T-cell (primary cell): ENCODE measurements around the gene GPR32. TPM values are rescaled to one million over a fixed set of nuclear protein-coding genes. Genes with fewer than 3 reads are reported as not detected.
"Not testable (repeated sequence)": the region's sequence is repeated elsewhere in the genome, so short reads cannot be mapped to it uniquely, and the experiment has no call there.

Experiments used
- ATAC-seq, 4 experiments: fragments of 200-7000 bp in 3 of 4; fragments of 150-1000 bp in 1 of 4; cut with Tn5 transposase; replicated peaks in 1 of 4; 1 replicate in 3 of 4; 2 replicates in 1 of 4; pipeline ENCODE4 v1.10.0; 2021; ENCODE audit warnings: moderate library complexity in 3 of 4, mild to moderate bottlenecking in 2 of 4, moderate number of reproducible peaks in 1 of 4
- CTCF ChIA-PET, 2 donors: fragments of 300-600 bp; sonication (Branson Sonifier 250); formaldehyde crosslinking; loops; one replicate each; lab custom pipeline; 2022; ENCODE audit warnings: antibody characterized with exemption in 2 of 2; lab: Charles Lee
- POLR2A ChIA-PET, 2 donors: fragments of 300-600 bp; sonication (Branson Sonifier 250); formaldehyde crosslinking; loops; one replicate each; lab custom pipeline; 2022; ENCODE audit warnings: antibody characterized with exemption in 2 of 2; lab: Charles Lee
- DNase-seq, 35 experiments: peaks; one replicate each; pipeline versions ENCODE4 v3.0.0 to v3.0.0-alpha.2; 2013 to 2023
- H3K27ac ChIP-seq: one replicate; pipeline ENCODE4 v1.5.1; 2013; ENCODE audit warnings: low read length
- H3K27me3 ChIP-seq, 2 experiments: replicated peaks in 1 of 2; 1 replicate in 1 of 2; 2 replicates in 1 of 2; pipeline versions ENCODE4 v1.6.1 to v1.7.0; 2013; ENCODE audit warnings: low read length in 1 of 2, mixed read lengths in 1 of 2; ENCODE audit not compliant: control insufficient read depth in 2 of 2, insufficient read depth in 2 of 2; ENCODE audit errors: extremely low read depth in 1 of 2
- H3K36me3 ChIP-seq, 2 donors: 1 replicate in 1 of 2; 2 replicates in 1 of 2; pipeline versions ENCODE4 v1.6.1 to v1.7.0; 2013; ENCODE audit warnings: low read length in 1 of 2; ENCODE audit not compliant: control insufficient read depth in 2 of 2, insufficient read depth in 1 of 2; ENCODE audit errors: extremely low read depth in 1 of 2
- H3K4me1 ChIP-seq, 2 experiments: 1 replicate in 1 of 2; 2 replicates in 1 of 2; pipeline versions ENCODE4 v1.6.1 to v1.7.0; 2013; ENCODE audit warnings: low read length in 2 of 2, mixed read lengths in 1 of 2; ENCODE audit not compliant: insufficient read depth in 2 of 2, control insufficient read depth in 1 of 2; ENCODE audit errors: extremely low read depth in 1 of 2
- H3K4me3 ChIP-seq, 2 donors: 1 replicate in 1 of 2; 2 replicates in 1 of 2; pipeline versions ENCODE4 v1.5.1 to v1.7.0; 2013; ENCODE audit warnings: mild to moderate bottlenecking in 2 of 2, low read length in 1 of 2, moderate library complexity in 1 of 2; ENCODE audit not compliant: control insufficient read depth in 1 of 2; ENCODE audit errors: extremely low read depth in 1 of 2
- H3K9me3 ChIP-seq: 2 replicates; pipeline ENCODE4 v1.7.0; 2013
- H3K27ac Mint-ChIP-seq, 2 donors: one replicate each; pipeline ENCODE4 v1.8.0; 2020 to 2021; ENCODE audit warnings: mild to moderate bottlenecking in 2 of 2, mixed read lengths in 2 of 2
- H3K27me3 Mint-ChIP-seq, 2 donors: one replicate each; pipeline ENCODE4 v1.8.0; 2021 to 2022; ENCODE audit warnings: mixed read lengths in 2 of 2
- H3K36me3 Mint-ChIP-seq: one replicate; pipeline ENCODE4 v1.8.0; 2021; ENCODE audit warnings: mixed read lengths
- H3K4me1 Mint-ChIP-seq, 3 donors: one replicate each; pipeline ENCODE4 v1.8.0; 2020 to 2022; ENCODE audit warnings: mixed read lengths in 3 of 3, mild to moderate bottlenecking in 1 of 3
- H3K4me3 Mint-ChIP-seq, 3 donors: one replicate each; pipeline ENCODE4 v1.8.0; 2020 to 2022; ENCODE audit warnings: mild to moderate bottlenecking in 3 of 3, mixed read lengths in 3 of 3, moderate library complexity in 3 of 3
- H3K9me3 Mint-ChIP-seq, 3 donors: one replicate each; pipeline ENCODE4 v1.8.0; 2020 to 2022; ENCODE audit warnings: mixed read lengths in 3 of 3
- WGBS: methylation state at CpG from one replicate; pipeline ENCODE4 v1.1.5; 2013; ENCODE audit warnings: missing lambda C conversion rate; ENCODE audit not compliant: insufficient coverage; 5-methylcytosine and 5-hydroxymethylcytosine counted together
- total RNA-seq, 35 experiments: library from RNA in 6 of 35; stranded (reverse) in 6 of 35; fragments of 120-200 nt in 1 of 35; gene quantifications; one replicate each; pipeline versions ENCODE4 v1.2.1 to v1.2.4 and lab custom pipeline; 2013 to 2026

GPR32 gene
- total RNA-seq, 5 donors from 2014 or later (not counting 1 experiment from before 2014, with no cell fraction given): not detected

GRCh38 chr19:50777261-50777660 is 7.0 kb downstream of the GPR32 start:
- H3K27me3 ChIP-seq: peaks cover 4 to 69% of the 10 kb centered on the region in 2 experiments
- H3K4me3 Mint-ChIP-seq: no peak overlapping the region
- H3K4me1 ChIP-seq: peaks cover 0 to 7% of the 10 kb centered on the region in 2 experiments
- no peaks in the 10 kb centered on the region for H3K36me3 Mint-ChIP-seq
- H3K9me3 ChIP-seq: no peaks in the 10 kb centered on the region
- no peak overlapping the region for H3K4me3 ChIP-seq
- no peak overlapping the region for H3K27ac ChIP-seq
- no peak for DNase-seq
- no peak overlapping the region for H3K27ac Mint-ChIP-seq
- POLR2A ChIA-PET: no interaction called here
- ATAC-seq: no peak
- H3K27me3 Mint-ChIP-seq: peaks cover 65 to 71% of the 10 kb centered on the region in 2 donors
- H3K9me3 Mint-ChIP-seq: no peaks in the 10 kb centered on the region
- H3K4me1 Mint-ChIP-seq: peaks cover 3 to 17% (median 6%) of the 10 kb centered on the region in 3 donors
- CTCF ChIA-PET: interaction anchor here in 1 of 2 donors (0.5 to 0.8 kb wide), 2 partner anchors 112 to 407 kb away, joined by 3 to 4 read pairs; no protein-coding TSS in a partner anchor
- WGBS: no CpG with 5 or more reads among the region's 4 CpGs
- H3K36me3 ChIP-seq: no peaks in the 10 kb centered on the region

- peaks cover 6 to 17% (median 6%) of the 10 kb centered on the region in 3 donors for H3K4me1 Mint-ChIP-seq
- Histone ChIP-seq H3K4me1 (peaks cover 0 to 7% of the 10 kb centered on the region in 2 experiments), H3K36me3 (no peaks in the 10 kb centered on the region), H3K27ac (no peak overlapping the region), H3K4me3 (no peak overlapping the region), H3K9me3 (no peaks in the 10 kb centered on the region), H3K27me3 (peaks cover 4 to 74% of the 10 kb centered on the region in 2 experiments)
- WGBS: 3% methylated on average over 25 of the region's 30 CpGs
- POLR2A ChIA-PET: no interaction called here
- H3K4me3 Mint-ChIP-seq: no peak overlapping the region
- CTCF ChIA-PET: interaction anchor here in 1 of 2 donors (0.5 kb wide), 1 partner anchor 118 kb away, joined by 3 read pairs; no protein-coding TSS in a partner anchor
- ATAC-seq (no peak), DNase-seq (no peak)
- H3K9me3 Mint-ChIP-seq: no peaks in the 10 kb centered on the region
- H3K27me3 Mint-ChIP-seq: peaks cover 70 to 74% of the 10 kb centered on the region in 2 donors
- H3K36me3 Mint-ChIP-seq: no peaks in the 10 kb centered on the region
- H3K27ac Mint-ChIP-seq: no peak overlapping the region
These were observed 7.6 kb downstream of the GPR32 start for GRCh38 chr19:50777830-50778303.

- no peak overlapping the region for H3K4me3 Mint-ChIP-seq
- CTCF ChIA-PET: no interaction called here
- Histone ChIP-seq H3K9me3 (no peaks in the 10 kb centered on the region), H3K27ac (no peak overlapping the region), H3K27me3 (peaks cover 4 to 73% of the 10 kb centered on the region in 2 experiments), H3K4me1 (peaks cover 0 to 16% of the 10 kb centered on the region in 2 experiments), H3K36me3 (no peaks in the 10 kb centered on the region), H3K4me3 (no peak overlapping the region)
- H3K4me1 Mint-ChIP-seq: peaks cover 12 to 23% (median 12%) of the 10 kb centered on the region in 3 donors
- H3K36me3 Mint-ChIP-seq: no peaks in the 10 kb centered on the region
- DNase-seq (no peak), ATAC-seq (no peak)
- 81% methylated on average over 3 of the region's 7 CpGs for WGBS
- peaks cover 69 to 72% of the 10 kb centered on the region in 2 donors for H3K27me3 Mint-ChIP-seq
- POLR2A ChIA-PET: interaction anchor here in 1 of 2 donors (0.6 kb wide), 1 partner anchor 149 kb away, joined by 3 read pairs; no protein-coding TSS in a partner anchor
- no peaks in the 10 kb centered on the region for H3K9me3 Mint-ChIP-seq
- peak overlapping the region in 1 of 2 donors; percentile 67 for H3K27ac Mint-ChIP-seq
These were observed 8.7 kb downstream of the GPR32 start for GRCh38 chr19:50778906-50779430.

GRCh38 chr19:50779504-50780457 is 9.5 kb downstream of the GPR32 start:
- H3K9me3 Mint-ChIP-seq: no peaks in the 10 kb centered on the region
- Histone ChIP-seq H3K4me1 (peaks cover 0 to 16% of the 10 kb centered on the region in 2 experiments), H3K4me3 (no peak overlapping the region), H3K27me3 (peaks cover 4 to 71% of the 10 kb centered on the region in 2 experiments), H3K9me3 (no peaks in the 10 kb centered on the region), H3K27ac (no peak overlapping the region), H3K36me3 (no peaks in the 10 kb centered on the region)
- H3K4me3 Mint-ChIP-seq: no peak overlapping the region
- ChIA-PET POLR2A (no interaction called here), CTCF (interaction anchor here in 1 of 2 donors (1.1 kb wide), 1 partner anchor 243 kb away, joined by 3 read pairs; no protein-coding TSS in a partner anchor)
- no peak overlapping the region for H3K27ac Mint-ChIP-seq
- peaks cover 12 to 23% (median 12%) of the 10 kb centered on the region in 3 donors for H3K4me1 Mint-ChIP-seq
- DNase-seq (no peak), ATAC-seq (no peak)
- H3K36me3 Mint-ChIP-seq: no peaks in the 10 kb centered on the region
- peaks cover 64 to 66% of the 10 kb centered on the region in 2 donors for H3K27me3 Mint-ChIP-seq
- WGBS: 41% methylated on average over 18 of the region's 25 CpGs

- no peak overlapping the region for H3K4me3 ChIP-seq
- H3K27me3 ChIP-seq: peaks cover 4 to 73% of the 10 kb centered on the region in 2 experiments
- no peaks in the 10 kb centered on the region for H3K36me3 ChIP-seq
- ChIA-PET CTCF (interaction anchor here in 1 of 2 donors (0.7 to 1.1 kb wide), 2 partner anchors 107 to 244 kb away, joined by 3 to 7 read pairs; no protein-coding TSS in a partner anchor), POLR2A (no interaction called here)
- H3K27ac ChIP-seq: no peak overlapping the region
- H3K36me3 Mint-ChIP-seq: no peaks in the 10 kb centered on the region
- H3K4me3 Mint-ChIP-seq: no peak overlapping the region
- H3K27ac Mint-ChIP-seq: no peak overlapping the region
- 67% methylated on average over 15 of the region's 16 CpGs for WGBS
- H3K4me1 ChIP-seq: peaks cover 0 to 16% of the 10 kb centered on the region in 2 experiments
- DNase-seq (no peak), ATAC-seq (no peak)
- H3K9me3 ChIP-seq: no peaks in the 10 kb centered on the region
- peaks cover 54 to 55% of the 10 kb centered on the region in 2 donors for H3K27me3 Mint-ChIP-seq
- H3K4me1 Mint-ChIP-seq: peaks cover 12 to 23% (median 12%) of the 10 kb centered on the region in 3 donors
- H3K9me3 Mint-ChIP-seq: no peaks in the 10 kb centered on the region
These were observed 10.6 kb downstream of the GPR32 start for GRCh38 chr19:50780753-50781435.

GRCh38 chr19:50783848-50784152 is 13.5 kb downstream of the GPR32 start:
- peaks cover 4 to 51% of the 10 kb centered on the region in 2 experiments for H3K27me3 ChIP-seq
- H3K36me3 Mint-ChIP-seq, H3K4me3 ChIP-seq, H3K9me3 Mint-ChIP-seq, H3K27ac Mint-ChIP-seq, H3K4me1 ChIP-seq, H3K4me1 Mint-ChIP-seq, H3K9me3 ChIP-seq, DNase-seq, POLR2A ChIA-PET, H3K36me3 ChIP-seq, H3K27ac ChIP-seq, H3K4me3 Mint-ChIP-seq, ATAC-seq: not testable (repeated sequence)
- WGBS: no CpG with 5 or more reads among the region's 8 CpGs
- peaks cover 28 to 31% of the 10 kb centered on the region in 2 donors for H3K27me3 Mint-ChIP-seq
- CTCF ChIA-PET: interaction anchor here (0.6 to 1.0 kb wide), 4 partner anchors 147 to 427 kb away, joined by 3 to 6 read pairs (median 4); no protein-coding TSS in a partner anchor
